IPS-NIHi7 (cell line): ENCODE measurements around the gene ZNF200.
"Not testable (repeated sequence)": the region's sequence is repeated elsewhere in the genome, so short reads cannot be mapped to it uniquely, and the experiment has no call there.

ENCODE experiments used
- DNase-seq: peaks from one replicate; pipeline ENCODE4 v3.0.0; 2012; ENCODE audit warnings: mixed read lengths; ENCODE audit errors: extremely low spot score

ZNF200 gene

DNA sequence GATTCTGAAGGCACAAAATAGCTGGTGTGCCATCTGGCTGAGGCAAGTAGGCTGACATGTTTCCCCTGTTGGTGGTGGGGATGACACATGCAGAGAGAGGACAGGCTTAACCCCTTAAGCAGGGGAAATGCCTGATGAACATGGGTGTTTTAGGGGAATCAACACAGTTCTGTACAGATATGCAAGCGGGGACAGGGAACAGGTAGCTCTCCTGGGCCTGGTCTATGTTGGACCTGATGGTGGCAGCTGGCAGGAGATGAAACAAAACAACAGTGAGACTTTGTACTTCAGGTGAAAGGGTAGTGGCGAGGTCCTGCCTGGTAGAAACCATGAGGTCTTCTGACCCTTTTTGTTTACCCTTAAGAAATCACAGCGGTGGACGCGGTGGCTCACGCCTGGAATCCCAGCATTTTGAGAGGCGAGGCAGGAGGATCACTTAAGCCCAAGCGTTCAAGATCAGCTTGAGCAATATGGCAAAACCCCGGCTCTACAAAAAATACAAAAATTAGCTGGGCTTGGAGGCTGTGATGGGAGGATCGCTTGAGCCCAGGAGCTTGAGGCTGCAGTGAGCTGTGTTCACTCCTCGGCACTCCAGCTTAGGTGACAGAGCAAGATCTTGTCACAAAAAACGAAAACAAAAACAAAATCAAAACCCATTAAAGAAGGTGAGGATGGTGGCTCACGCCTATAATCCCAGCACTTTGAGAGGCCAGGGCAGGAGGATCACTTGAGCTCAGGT is 36.5 kb downstream of the ZNF200 start:
- no peak for DNase-seq

DNA sequence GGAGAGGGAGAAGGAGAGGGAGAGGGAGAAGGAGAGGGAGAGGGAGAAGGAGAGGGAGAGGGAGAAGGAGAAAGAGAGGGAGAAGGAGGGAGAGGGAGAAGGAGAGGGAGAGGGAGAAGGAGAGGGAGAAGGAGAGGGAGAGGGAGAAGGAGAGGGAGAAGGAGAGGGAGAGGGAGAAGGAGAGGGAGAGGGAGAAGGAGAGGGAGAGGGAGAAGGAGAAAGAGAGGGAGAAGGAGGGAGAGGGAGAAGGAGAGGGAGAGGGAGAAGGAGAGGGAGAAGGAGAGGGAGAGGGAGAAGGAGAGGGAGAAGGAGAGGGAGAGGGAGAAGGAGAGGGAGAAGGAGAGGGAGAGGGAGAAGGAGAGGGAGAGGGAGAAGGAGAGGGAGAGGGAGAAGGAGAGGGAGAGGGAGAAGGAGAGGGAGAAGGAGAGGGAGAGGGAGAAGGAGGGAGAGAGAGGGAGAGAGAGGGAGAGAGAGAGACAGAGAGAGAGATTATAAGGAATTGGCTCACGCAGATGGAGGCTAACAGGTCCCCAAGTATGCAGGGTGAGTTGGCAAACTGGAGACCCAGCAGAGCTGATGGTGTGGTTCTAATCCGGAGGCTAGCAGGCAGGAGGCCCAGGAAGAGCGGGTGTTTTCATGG is 37.1 kb downstream of the ZNF200 start:
- not testable (repeated sequence) for DNase-seq

DNA sequence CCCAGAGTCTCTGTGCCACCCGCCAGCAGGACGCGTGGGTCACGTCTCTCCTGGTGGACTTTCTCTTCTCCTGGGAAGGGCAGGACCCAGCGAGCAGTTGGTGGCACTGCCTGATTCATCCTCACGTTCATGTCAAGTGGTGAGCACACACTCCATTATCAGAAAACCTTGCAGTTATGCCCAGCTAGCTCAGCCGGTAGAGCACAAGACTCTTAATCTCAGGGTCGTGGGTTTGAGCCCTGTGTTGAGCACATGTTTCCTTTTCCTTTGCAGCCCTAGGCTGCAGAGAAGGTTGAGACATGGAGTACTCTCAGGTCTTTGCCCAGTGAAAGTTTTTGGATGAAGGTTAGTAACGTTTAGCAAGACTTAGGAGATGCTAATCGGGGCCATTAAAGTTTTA is 39.0 kb downstream of the ZNF200 start:
- DNase-seq = no peak

DNA sequence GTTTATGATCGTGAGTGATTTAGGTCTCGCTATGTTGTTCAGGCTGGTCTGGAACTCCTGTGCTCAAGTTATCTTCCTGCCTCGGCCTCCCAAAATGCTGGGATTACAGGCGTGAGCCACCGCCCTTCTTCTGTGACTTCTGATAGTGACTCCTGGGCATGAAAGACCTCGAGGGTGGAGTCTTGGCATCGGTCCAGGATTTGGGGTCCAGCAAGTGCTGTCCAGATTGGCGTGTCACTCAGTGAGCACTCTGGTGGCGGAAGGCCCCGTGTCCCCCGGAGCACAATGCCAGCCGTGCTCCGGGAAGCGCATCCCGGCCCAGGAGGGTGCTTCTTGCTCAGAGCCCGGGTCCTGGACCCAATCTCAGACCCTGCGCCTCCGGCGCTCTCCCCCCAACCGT is 40.2 kb downstream of the ZNF200 start:
- no peak for DNase-seq

DNA sequence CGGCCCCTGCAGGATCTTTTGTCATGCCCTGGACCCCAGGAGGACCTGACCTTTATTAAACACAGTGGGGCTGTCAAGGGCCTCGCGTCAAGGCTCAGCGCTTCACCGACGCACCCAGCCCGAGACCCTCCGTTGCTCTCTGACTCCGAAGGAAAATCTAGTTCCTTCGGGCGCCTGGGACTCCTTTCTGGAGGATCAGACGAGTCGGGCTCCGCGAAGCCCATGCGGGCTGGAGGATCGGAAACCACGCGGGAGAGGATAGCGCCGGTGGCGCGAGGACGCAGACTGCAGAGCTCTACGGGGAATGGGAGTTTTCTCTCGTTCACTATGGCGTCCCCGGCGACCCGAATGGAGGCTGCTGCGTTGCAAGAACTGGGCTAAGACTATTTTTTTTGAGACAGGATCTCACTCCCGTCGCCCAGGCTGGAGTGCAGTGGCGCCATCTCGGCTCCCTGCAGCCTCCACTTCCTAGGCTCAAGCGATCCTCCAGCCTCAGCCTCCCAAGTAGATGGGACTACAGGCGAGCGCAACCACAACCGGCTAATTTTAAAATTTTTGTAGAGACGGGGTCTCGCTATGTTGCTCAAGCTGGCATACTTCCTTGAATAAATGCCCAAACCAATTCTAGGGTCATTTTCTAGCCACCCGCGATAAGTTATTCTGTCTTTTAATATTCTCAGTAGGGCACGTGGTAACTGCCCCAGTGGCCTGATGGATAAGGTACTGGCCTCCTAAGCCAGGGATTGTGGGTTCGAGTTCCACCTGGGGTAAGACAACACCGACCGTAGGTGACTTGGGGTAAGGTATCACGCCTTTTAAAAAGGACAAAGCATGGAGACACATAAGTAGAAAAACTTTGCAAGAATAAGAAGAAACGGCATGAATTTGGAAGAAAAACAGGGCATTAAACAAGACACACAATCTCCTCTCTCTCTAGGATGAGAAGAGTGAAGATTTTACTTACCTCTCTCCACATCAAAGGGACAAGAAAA is 41.4 kb downstream of the ZNF200 start:
- no peak for DNase-seq

DNA sequence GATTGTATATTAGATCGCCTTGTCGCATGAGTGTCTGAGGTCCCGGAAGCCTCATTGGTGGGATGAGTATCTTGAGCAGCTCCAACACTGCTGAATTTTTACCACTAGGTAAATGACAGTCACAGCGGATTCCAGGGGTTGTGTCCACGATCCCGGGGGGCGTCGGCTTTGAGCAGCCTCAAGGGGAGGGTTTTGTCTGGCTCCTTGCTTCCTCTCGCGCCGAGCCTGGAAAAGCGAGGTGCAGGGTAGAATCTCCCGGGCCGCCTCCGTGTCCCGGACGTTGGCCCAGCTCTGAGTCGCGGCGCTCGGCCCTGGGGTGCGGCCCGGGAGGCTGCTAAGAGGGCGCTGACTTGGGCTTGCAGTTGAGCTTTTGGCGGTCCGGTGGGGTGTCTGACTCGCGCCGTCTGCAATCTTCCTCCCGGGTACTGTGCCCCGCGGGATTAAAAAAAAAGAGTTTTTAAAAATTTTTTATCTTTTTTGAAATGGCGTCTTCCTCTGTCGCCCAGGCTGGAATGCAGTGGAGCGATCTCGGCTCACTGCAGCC is 42.4 kb downstream of the ZNF200 start:
- no peak for DNase-seq

DNA sequence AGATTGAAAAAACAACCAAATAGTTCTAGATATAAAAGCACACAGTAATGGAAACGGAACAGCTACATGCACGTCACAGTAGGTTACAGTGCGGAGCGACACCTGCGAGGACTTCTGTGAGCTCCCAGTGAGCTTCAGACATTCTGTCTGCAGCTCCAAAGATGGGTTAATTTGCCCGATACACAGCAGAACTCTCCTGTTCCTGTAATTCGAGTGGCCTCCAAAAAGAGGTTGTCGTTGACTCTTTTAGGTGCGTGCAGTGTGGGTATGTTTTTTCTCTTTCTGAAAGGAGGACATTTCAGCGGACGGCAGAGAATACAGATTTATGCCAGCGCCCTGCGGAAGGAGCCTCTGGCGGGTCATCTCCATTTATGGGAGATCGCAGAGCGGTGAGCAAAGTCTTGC is 44.0 kb downstream of the ZNF200 start:
- no peak for DNase-seq

DNA sequence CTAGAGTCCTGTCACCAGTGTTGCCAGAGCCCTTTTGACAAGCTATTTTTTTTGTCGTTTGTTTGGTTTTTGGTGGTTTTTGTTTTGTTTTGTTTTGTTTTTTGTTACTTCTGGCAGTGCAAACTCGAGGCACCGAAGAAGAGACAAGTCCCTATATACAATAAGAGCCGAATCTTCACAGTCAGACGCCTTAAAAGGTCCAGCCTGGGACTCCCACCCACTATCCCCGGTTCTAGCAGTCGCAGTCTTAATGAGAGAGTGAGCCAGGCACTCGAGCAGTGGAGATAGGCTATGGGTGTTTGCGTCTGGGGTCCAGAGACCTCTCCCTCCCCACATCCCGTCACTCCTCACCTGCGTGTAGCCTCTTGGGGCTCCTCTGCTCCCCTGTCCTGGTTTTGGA is 45.1 kb downstream of the ZNF200 start:
- no peak for DNase-seq

DNA sequence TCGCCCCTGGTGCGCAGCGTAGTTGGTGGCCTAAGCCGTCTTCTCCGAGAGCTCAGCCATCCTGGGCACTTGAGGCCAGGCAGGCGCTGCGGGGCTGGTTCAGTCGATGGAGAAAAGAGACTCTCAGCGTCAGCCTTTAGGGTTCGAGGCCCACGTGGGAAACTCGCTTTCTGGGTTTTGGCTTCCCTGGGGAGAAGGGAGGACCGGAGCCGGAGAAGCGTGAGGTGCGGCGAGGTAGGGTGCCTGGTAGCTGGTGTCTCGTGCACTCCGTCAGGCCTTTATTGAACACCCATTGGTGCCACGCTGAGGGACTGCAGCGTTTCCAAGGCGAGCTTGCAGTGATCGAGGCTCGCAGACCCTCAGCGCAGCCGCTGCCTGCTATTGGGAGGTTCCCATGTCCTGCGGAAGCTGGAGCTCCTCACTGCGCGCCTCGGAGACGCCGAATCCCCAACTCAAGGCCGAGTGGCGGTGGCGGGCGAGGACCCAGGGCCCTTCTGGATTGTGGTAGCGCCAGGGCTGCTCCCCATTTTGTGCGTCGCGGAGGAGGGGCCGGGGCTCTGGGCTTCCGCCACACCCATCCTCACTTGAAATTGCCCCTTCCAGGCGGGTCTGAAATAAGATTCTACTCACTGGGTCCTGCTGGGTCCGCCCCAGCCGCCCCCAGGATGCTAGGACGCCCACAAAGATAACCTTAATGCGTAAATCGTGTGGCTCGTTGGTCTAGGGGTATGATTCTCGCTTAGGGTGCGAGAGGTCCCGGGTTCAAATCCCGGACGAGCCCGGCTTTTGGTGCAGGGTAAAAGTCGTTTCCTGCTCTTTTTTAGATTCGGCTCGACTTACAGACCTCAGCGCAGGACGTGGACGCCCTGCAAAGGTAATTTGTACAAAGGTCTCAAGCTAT is 45.8 kb downstream of the ZNF200 start:
- DNase-seq = peak; percentile 49

DNA sequence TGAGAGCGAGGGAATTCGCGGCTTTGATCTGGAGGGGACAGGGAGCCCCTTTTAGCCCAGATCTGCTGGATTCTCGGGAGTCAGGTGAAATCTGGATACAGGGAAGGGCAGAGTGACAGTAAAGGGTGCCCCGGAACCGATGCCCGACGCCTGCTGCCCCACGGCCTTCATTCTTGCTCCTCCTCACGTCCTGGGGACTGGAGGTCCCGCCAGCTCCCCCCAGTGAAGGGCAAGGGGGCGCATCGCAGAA is 46.4 kb downstream of the ZNF200 start:
- DNase-seq = no peak

DNA sequence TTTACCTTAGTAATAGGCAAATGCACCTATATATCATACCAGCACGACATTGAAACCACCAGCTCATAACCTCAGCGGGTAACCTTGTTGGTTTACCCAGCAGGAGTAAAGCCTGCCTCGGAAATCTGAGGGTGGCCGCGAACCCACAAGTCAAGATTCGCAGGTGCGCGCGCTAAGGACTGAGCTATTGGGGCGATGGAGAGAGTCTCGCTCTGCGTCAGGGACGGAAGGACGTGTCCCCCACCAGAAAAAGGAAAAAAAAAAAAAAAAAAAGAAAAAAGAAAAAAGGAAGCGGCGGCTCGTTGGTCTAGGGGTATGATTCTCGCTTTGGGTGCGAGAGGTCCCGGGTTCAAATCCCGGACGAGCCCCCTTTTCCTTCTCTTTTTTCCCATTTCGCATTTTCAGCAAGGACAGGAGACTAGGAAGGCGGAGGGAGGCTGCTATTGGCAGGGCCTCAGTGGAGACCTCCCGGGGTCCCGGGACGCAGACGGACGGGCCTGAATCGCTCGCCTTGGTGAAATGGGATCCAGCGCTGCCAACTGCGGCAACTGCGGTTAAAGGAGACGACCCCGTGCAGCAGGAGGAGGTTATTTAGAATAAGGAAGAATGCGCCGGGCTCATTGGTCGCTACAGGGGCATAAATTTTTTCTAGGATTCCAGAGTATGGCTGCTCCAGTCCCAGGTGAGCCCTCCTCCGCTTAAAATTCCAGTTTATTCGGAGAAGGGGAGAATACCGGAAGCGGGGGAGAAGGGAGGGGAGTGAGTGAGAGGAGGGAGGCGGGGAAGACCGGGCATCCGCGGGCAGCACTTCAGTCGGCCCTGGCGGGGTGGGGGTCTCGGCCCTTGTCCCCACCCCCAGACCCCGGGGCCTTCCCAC is 46.9 kb downstream of the ZNF200 start, which contains the start of gene OR1F1:
TSS of gene OR1F1 (plus strand) at position 407 of the 877 bp plus-strand sequence.
- no peak for DNase-seq

DNA sequence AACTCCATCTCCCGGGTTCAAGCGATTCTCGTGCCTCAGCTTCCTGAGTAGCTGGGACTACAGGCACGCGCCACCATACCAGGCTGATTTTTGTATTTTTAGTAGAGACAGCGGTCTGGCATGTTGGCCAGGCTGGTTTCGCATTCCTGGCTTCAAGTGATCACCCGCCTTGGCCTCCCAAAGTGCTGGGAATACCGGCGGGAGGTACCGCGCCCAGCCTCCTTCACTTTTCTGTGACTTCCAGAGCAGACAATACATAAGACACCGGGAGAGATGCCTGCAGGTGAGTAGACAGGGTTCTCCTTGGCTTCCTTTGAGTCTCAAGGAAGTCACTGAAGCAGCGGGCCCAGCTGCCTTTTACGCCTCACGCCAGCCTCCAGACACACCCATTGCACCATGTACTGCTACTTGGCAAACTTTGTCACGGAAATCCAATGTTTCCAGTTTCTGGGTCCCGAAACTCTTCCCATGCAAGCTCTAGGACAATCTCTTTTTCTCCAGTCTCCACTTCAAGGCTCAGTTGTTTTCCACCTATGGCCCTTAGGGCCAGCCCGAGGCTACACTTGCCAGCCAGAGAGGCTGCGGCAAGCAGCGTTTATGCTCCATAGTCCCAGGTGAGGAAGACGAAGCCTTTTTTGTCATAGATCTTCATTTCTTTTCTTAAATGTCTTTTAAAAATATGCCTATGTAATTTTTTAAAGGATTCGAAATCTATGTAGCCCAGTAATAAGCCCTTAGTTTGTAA is 47.8 kb downstream of the ZNF200 start:
- no peak for DNase-seq

DNA sequence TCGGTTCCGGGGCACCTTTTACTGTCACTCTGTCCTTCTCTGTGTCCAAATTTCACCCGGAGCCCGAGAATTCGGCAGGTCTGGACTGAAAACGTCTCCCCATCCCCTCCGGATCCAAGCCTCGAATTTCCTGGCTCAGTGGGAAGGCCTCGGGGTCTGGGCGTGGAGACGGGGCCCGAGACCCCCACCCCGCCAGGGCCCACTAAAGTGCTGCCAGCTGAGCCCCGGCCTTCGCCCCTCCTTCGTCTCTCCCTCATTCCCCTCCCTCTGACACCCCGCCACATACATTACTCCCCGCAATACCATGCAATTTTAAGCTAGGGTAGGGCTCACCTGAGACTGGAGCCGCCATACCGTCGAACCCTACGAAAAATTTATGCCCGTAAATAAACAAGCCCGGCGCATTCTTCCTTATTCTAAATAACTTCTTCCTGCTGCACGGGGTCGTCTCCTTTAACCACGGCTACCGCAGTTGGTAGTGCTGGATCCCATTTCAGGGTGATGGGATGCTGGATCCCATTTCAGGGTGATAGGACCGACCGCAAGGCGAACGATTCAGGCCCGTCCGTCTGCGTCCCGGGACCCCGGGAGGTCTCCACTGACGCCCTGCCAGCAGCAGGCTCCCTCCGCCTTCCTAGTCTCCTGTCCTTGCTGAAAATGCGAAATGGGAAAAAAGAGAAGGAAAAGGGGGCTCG is 51.4 kb downstream of the ZNF200 start:
- no peak for DNase-seq

DNA sequence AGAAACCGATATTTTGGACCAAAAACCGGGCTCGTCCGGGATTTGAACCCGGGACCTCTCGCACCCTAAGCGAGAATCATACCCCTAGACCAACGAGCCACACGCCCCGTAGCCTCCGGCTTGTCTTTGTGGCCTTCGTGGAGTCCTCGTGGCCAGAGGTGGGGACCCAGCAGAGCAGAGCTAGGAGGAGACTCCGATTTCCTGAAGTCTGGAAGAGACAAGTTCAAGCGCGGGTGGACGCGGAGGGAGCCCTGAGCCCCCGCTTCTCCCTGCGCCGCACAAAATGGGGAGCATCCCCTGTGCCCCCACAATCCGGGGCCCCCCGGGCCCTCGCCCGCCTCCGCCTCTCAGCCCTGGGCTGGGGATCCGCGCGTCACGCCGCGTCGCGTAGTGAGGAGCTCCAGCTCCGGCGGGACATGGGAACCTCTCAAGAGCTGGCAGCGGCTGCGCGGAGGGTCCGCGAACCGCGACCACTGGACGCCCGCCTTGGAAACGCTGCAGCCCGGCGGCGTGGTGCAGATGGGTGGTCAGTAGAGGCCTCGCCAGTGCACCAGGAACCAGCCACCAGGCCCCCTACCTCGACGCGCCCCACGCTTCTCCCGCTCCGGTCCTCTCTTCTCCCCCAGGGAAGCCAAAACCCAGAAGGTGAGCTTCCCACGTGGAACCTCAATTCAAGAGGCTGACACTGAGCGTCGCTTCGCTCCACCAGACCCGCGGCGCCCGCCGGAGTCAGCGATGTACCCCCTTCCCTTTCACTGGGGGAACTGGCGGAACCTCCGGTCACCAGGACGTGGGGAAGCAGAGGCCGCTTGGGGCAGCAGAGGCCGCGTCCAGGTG is 52.1 kb downstream of the ZNF200 start:
- DNase-seq = peak; percentile 51

DNA sequence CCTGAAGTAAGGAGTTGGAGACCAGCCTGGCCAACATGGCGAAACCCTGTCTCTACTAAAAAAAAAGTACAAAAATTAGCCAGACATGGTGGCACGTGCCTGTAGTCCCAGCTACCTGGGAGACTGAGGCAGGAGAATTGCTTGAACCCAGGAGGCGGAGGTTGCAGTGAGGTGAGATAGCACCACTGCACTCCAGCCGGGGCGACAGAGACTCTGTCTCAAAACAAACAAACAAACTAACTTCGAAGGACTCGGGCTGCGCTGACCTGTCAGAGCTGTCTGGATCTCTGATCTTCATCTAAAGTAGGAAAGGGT is 52.7 kb downstream of the ZNF200 start:
- not testable (repeated sequence) for DNase-seq

DNA sequence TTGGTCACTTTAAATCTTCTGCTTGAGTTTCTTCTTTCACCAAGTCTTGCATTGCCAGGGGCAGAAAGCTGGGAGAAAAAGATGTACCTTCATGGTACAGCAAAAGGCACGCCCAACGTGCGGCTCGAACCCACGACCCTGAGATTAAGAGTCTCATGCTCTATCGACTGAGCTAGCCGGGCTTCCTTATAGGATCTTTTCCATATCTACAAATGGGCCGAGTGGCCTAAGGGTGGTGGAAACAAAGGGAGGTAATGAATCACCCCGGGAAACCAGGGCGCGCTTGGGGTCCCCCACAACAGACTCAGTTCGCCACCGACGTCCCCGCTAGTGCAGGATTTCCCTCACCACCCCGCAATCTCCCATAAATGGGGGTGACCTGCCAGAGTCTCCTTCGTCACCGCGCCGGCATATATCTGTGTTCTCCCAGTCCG is 54.5 kb downstream of the ZNF200 start:
- DNase-seq = no peak

DNA sequence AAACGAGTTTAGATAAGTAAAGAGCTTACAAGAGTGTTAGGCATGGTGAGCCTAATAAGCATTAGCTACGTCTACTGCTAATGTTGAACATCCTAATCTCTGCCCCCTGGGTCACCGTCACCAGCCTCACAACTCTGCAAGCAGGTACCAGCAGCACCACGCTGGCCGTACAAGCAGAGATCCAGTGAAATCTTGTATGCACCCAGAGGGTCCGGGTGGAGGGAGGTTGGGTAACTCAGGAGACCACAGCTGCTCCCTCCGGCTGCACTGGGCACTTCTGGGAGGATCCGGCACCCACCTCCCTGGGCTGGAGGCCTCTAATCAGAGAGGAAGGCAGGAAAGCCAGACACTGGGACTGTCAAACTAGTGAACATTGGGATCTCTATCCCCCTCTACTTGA is 55.3 kb downstream of the ZNF200 start:
- no peak for DNase-seq
